Measurements from ENCODE around the gene PCNX2. TPM values are rescaled to one million over a fixed set of nuclear protein-coding genes. Genes with fewer than 3 reads are reported as not detected.

PCNX2 gene
- total RNA-seq, 1 donor from 2014 or later: 2.2 TPM

DNA sequence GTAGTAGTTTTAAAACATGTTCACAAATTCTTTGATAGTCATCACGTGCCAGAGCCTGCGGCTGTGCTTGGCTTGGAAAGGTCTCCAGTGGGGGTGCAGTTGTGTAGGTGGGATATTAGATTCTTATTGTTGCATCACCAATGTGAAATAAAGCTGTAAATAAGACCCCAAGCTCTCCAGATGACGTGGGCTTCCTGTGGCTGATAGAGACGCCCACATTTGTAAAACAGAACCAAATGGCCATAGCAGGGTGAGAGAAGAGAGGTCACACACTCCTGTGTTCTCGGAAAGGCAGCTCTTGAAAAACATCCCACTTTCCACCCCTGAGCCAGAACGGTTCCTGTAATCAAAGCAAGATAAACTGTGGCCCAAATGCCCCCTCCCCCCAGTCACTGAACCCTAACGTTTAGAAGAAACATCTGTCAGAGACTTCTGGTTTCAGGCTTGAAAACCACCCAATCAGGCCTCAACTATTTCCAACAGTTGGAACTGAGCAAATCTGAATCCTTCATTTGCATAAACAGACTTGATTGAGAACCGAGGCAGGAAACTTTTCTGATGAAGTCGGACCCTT, 351.8 kb downstream of the PCNX2 start:
- DNase-seq (no peak), ATAC-seq (ENCODE audit: poor library complexity) (no peak)
- intact Hi-C loops (cut with DNase I): no loop called here

DNA sequence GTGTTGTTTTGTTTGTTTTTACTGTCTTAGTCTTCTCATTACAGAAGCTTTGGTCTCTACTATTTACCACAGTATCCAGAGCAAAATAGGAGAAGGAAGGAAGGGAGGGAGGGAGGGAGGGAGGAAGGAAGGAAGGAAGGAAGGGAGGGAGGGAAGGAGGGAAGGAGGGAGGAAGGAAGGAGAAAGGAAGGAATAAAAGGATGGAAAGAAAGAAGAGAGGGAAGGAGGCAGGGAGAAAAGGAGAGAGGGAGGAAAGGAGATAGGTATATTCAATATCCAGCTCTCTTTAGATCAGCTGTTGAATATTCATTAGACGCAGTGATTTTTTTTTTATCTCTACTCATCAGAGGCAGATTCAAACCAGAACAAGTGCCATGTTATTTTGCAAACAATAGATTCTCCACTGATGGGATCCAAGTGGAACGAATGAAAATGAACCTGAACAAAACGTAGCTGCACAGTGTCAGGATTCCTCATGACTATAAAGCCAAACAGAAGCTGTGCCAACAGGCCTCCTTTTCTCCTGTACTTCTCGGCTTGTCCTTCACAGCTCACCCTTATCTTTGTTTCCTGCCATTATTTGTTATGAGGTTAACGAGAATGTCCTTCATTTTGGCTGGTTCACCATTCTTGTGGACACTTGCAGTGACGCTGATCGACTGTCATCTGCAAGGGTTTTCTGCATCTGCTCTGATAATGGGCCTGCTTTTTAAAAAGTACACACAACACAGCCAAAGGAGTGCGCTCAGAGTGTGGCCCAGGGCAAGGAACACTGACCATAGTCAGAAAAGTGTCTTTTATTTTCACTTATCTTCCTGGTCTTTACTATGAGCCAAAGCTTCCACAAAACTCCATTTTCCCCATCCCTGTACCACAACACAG, 352.9 kb downstream of the PCNX2 start:
- DNase-seq: no peak
- intact Hi-C loops (cut with DNase I): no loop called here
- peak; percentile 31 for ATAC-seq (ENCODE audit: poor library complexity)

DNA sequence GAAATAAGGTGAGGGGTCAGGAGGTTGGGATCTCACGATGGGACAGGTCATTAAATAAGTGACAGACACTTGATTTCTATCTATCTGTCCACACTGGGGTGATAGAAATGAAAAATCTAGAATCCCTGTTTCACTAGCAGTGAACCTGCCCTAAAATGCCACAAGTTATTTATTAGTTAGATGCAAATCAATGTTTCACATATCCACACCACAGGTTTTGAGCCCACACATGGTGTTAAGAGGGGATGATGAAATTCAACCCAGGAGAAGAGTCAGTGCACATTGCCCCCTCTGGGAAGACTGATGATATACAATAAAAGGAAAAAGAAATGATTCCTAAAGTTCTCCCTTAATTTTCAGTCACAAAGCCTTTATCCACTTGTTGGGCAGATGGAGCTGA, 355.3 kb downstream of the PCNX2 start:
- intact Hi-C loops (cut with DNase I): no loop called here
- no peak for ATAC-seq (ENCODE audit: poor library complexity)
- DNase-seq: no peak

DNA sequence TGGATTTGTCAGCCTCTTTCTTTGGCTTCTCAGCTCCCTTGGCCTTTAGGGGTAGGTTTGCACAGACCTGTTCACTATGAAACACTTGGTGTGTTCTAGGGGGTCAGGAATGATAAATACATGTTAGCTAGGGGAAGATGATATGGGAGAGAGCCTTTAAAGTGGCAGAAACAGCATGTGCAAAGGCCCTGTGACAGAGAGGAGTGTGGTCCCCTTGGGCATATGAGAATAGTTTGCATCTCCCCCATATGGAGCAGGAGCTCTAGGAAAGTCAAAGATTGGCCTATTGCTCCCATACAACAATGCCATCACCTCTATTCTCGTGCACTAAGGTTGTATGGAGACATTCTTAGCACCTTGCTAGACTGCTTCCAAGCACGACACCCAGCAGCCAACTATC, 355.8 kb downstream of the PCNX2 start:
- intact Hi-C loops (cut with DNase I): no loop called here
- ATAC-seq (ENCODE audit: poor library complexity) (no peak), DNase-seq (no peak)

DNA sequence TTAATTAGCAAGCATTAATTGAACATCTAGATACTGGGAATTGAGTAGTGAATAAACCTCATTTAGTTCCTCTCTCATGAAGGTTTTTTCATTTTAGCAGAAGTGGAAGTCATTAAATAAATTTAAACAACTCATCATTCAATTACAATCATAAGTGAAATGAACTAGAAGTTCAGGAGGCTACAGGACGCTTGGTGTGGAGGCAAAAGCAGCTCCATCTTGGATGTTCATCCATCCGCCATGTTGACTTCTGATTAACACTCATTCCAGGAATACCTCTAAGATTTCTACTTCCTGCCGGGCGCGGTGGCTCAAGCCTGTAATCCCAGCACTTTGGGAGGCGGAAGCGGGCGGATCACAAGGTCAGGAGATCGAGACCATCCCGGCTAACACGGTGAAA, 356.6 kb downstream of the PCNX2 start:
- ATAC-seq (ENCODE audit: poor library complexity) (no peak), DNase-seq (no peak)
- intact Hi-C loops (cut with DNase I): no loop called here

DNA sequence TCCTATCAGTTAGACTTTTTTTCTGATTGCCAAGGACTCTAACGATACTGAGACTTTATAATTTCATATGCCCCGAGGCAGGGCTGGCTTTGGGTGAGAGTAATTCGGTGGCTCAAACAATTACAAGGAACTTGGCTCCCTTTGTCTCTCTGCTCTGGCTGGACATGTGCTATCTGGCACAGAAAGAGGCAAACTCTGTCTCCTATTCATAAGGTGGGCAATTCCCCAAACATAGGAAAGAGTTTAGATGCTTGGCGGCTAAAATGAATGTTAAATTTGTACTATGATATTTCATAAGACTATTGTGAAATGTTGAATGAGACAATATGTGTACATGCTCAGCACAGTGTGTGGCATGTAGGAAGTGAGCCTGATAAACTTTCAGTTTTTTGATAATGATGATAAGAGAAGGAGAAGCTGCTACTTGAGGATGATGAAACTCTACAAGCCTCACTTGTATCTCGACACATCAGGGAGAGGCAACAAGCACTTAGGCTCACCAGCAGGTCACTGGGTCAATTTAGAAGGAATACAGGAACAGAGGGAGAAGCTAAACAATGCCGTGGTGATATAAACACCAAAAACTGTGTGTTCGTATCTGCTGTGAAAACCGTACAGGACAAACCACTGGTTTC, 357.7 kb downstream of the PCNX2 start:
- intact Hi-C loops (cut with DNase I): no loop called here
- DNase-seq: no peak
- no peak for ATAC-seq (ENCODE audit: poor library complexity)

DNA sequence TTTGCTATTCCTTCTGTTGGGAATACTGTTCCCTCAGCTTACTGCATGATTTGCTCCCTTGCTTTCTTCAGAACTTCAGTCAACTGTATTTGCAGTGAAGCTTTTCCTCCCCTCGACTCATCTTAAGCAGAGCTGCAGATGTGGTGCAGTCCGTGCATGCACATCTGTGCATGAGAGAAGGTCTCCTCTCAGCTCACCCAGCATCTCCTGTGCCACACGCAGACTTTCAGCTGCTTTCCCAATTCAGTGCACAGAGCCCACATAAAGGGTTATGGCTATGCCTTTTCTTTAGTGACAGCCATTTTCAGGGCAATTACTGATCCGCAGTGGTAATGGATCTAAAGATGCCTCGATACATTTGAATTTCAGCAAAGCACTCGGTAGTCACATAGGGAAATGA, 358.6 kb downstream of the PCNX2 start:
- ATAC-seq (ENCODE audit: poor library complexity) (no peak), DNase-seq (no peak)
- intact Hi-C loops (cut with DNase I): no loop called here

Other genes with a start within 250 kb of the PCNX2 start
- gene MAP3K21, start 32.0 kb upstream of the PCNX2 start, total RNA-seq: 0.22 TPM